MCF 10A (cell line): ENCODE data around the gene LKAAEAR1. TPM values are rescaled to one million over a fixed set of nuclear protein-coding genes. Genes with fewer than 3 reads are reported as not detected.

Source experiments
- BruUV-seq: library from RNA; stranded (reverse); fragments of 400-500 nt; replicated peaks from 2 replicates; lab custom pipeline; 2021; lab: Mats Ljungman, UMichigan
- CTCF ChIA-PET: fragments of 300-600 bp; sonication (Branson Sonifier 250); formaldehyde crosslinking; extraction: SDS; loops from one replicate; lab custom pipeline; 2021; ENCODE audit warnings: antibody characterized with exemption, inconsistent platforms; lab: Yijun Ruan, JAX
- POLR2A ChIA-PET: fragments of 300-600, 350-650 bp; sonication (Branson Sonifier 250); formaldehyde crosslinking; extraction: SDS; loops from one replicate; lab custom pipeline; 2020; ENCODE audit warnings: antibody characterized with exemption, inconsistent platforms; lab: Yijun Ruan, JAX
- DNase-seq: peaks from one replicate; pipeline ENCODE4 v3.0.0-alpha.2; 2018; ENCODE audit not compliant: unreplicated experiment
- H3K27ac Mint-ChIP-seq: one replicate; pipeline ENCODE4 v1.8.0; 2022; ENCODE audit warnings: mild to moderate bottlenecking, low read depth, mixed read lengths; ENCODE audit not compliant: unreplicated experiment
- H3K27me3 Mint-ChIP-seq: one replicate; pipeline ENCODE4 v1.8.0; 2022; ENCODE audit warnings: mixed read lengths; ENCODE audit not compliant: insufficient read depth, unreplicated experiment
- H3K36me3 Mint-ChIP-seq: one replicate; pipeline ENCODE4 v1.8.0; 2022; ENCODE audit warnings: mild to moderate bottlenecking, moderate library complexity, mixed read lengths; ENCODE audit not compliant: insufficient read depth, unreplicated experiment
- H3K4me1 Mint-ChIP-seq: one replicate; pipeline ENCODE4 v1.8.0; 2022; ENCODE audit warnings: mixed read lengths; ENCODE audit not compliant: insufficient read depth, unreplicated experiment
- H3K4me3 Mint-ChIP-seq: one replicate; pipeline ENCODE4 v1.8.0; 2022; ENCODE audit warnings: mild to moderate bottlenecking, moderate library complexity, mixed read lengths; ENCODE audit not compliant: unreplicated experiment
- H3K9me3 Mint-ChIP-seq: one replicate; pipeline ENCODE4 v1.8.0; 2022; ENCODE audit warnings: mixed read lengths; ENCODE audit not compliant: unreplicated experiment
- CTCF ChIP-seq: fragments of 200-600 bp; IDR thresholded peaks from one replicate; pipeline ENCODE4 v1.8.0; 2022; ENCODE audit warnings: antibody characterized with exemption, mild to moderate bottlenecking; ENCODE audit not compliant: unreplicated experiment
- intact Hi-C: fragments of 100-400 bp; cut with micrococcal nuclease; formaldehyde crosslinking; loops from 2 replicates; pipeline ENCODE4 v1.14.1; 2022
- total RNA-seq: library from RNA; stranded (reverse); gene quantifications from 2 replicates; pipeline ENCODE4 v1.2.3, GENCODE V29; 2022

LKAAEAR1 gene
- total RNA-seq, 1 experiment from 2014 or later, result not detected

GRCh38 chr20:64107736-64108457 is 23.7 kb upstream of the LKAAEAR1 start:
- Mint-ChIP-seq H3K4me3 (no peak overlapping the region), H3K27me3 (peaks cover 36% of the 10 kb centered on the region), H3K36me3 (peaks cover 5% of the 10 kb centered on the region), H3K27ac (no peak overlapping the region), H3K4me1 (no peaks in the 10 kb centered on the region), H3K9me3 (no peaks in the 10 kb centered on the region)
- no peak for TF ChIP-seq CTCF
- intact Hi-C loops, result no loop called here
- ChIA-PET CTCF (interaction anchor here (1.1 kb wide), 1 partner anchor 13 kb away, joined by 3 read pairs; no protein-coding TSS in a partner anchor), POLR2A (no interaction called here)
- no TSS peak for BruUV-seq
- no peak for DNase-seq

- Mint-ChIP-seq H3K27me3 (peaks cover 42% of the 10 kb centered on the region), H3K4me3 (no peak within 1 kb of the TSS), H3K36me3 (peaks cover 5% of the 10 kb centered on the region), H3K27ac (no peak within 1 kb of the TSS), H3K4me1 (no peaks in the 10 kb centered on the region), H3K9me3 (no peaks in the 10 kb centered on the region)
- no peak for TF ChIP-seq CTCF
- no peak for DNase-seq
- POLR2A ChIA-PET, result no interaction called here
- no TSS peak for BruUV-seq
- intact Hi-C loops, result no loop called here
- CTCF ChIA-PET, result interaction anchor here (1.1 kb wide), 1 partner anchor 14 kb away, joined by 3 read pairs; no protein-coding TSS in a partner anchor
These were observed 23.0 kb upstream of the LKAAEAR1 start, which contains the start of gene NPBWR2 for GRCh38 chr20:64106981-64107735. Gene NPBWR2 (minus strand): TSS chr20:64107565. CDS start chr20:64106831, 734 bp downstream.

- TF ChIP-seq CTCF, result no peak
- Mint-ChIP-seq H3K4me1 (no peaks in the 10 kb centered on the region), H3K9me3 (no peaks in the 10 kb centered on the region), H3K27me3 (peaks cover 46% of the 10 kb centered on the region), H3K36me3 (peaks cover 5% of the 10 kb centered on the region), H3K4me3 (no peak overlapping the region), H3K27ac (no peak overlapping the region)
- ChIA-PET POLR2A (no interaction called here), CTCF (interaction anchor here (0.6 to 1.1 kb wide), 2 partner anchors 14 to 710 kb away, joined by 3 read pairs; no protein-coding TSS in a partner anchor)
- DNase-seq, result no peak
- intact Hi-C loops, result no loop called here
- no TSS peak for BruUV-seq
These were observed 22.3 kb upstream of the LKAAEAR1 start for GRCh38 chr20:64106435-64106961.
